Upper lobe of left lung (tissue), 6 donors: ENCODE measurements around the gene PPP2R2C. TPM values are rescaled to one million over a fixed set of nuclear protein-coding genes. Genes with fewer than 3 reads are reported as not detected.
A peak's percentile ranks its signal among the peaks of the same experiment; 100 is the strongest.

Experiments
- ATAC-seq, 2 donors: fragments of 200-7000 bp; cut with Tn5 transposase; one replicate each; pipeline ENCODE4 v1.9.1; 2022; ENCODE audit warnings: mild to moderate bottlenecking in 2 of 2, moderate library complexity in 2 of 2; ENCODE audit not compliant: low FRiP score in 2 of 2
- DNase-seq, 2 donors: peaks; one replicate each; pipeline ENCODE4 v3.0.0-alpha.2; 2019 to 2020
- H3K27ac ChIP-seq, 4 donors: fragments of 200-600 bp; sonication (generic); one replicate each; pipeline ENCODE4 v1.5.1; 2016 to 2019
- H3K27me3 ChIP-seq, 4 donors: fragments of 200-600 bp; sonication (generic); one replicate each; pipeline ENCODE4 v1.5.1; 2017 to 2019
- H3K36me3 ChIP-seq, 4 donors: fragments of 200-600 bp; sonication (generic); one replicate each; pipeline ENCODE4 v1.5.1; 2016 to 2019
- H3K4me1 ChIP-seq, 4 donors: fragments of 200-600 bp; sonication (generic); one replicate each; pipeline ENCODE4 v1.5.1; 2018 to 2019
- H3K4me3 ChIP-seq, 4 donors: fragments of 200-600 bp; sonication (generic); one replicate each; pipeline ENCODE4 v1.5.1; 2017 to 2019; ENCODE audit warnings: mild to moderate bottlenecking in 2 of 4, moderate library complexity in 1 of 4
- H3K9me3 ChIP-seq, 4 donors: fragments of 200-600 bp; sonication (generic); one replicate each; pipeline ENCODE4 v1.5.1; 2018 to 2019
- CTCF ChIP-seq, 6 experiments: fragments of 450-650 bp in 4 of 6; fragments of 200-600 bp in 2 of 6; sonication (generic) in 2 of 6; IDR thresholded peaks; one replicate each; pipeline ENCODE4 v1.5.1; 2016 to 2019; ENCODE audit warnings: antibody characterized with exemption in 6 of 6
- EP300 ChIP-seq, 4 donors: sonication (generic); formaldehyde crosslinking; IDR thresholded peaks; one replicate each; pipeline ENCODE4 v1.5.1; 2017; ENCODE audit warnings: antibody characterized with exemption in 4 of 4, control low read depth in 2 of 4
- POLR2A ChIP-seq, 4 donors: fragments of 450-650 bp; IDR thresholded peaks; one replicate each; pipeline ENCODE4 v1.5.1; 2016 to 2017; ENCODE audit warnings: antibody characterized with exemption in 4 of 4, mild to moderate bottlenecking in 2 of 4
- POLR2AphosphoS5 ChIP-seq, 2 donors: sonication (generic); formaldehyde crosslinking; IDR thresholded peaks; one replicate each; pipeline ENCODE4 v1.5.1; 2017; ENCODE audit warnings: antibody characterized with exemption in 2 of 2
- WGBS, 2 donors: methylation state at CpG; one replicate each; pipeline ENCODE4 v1.1.5; 2017 to 2018; 5-methylcytosine and 5-hydroxymethylcytosine counted together
- total RNA-seq, 6 donors: library from RNA; depleted of rRNA in 4 of 6; stranded (reverse); fragments of >200 nt in 4 of 6; gene quantifications; one replicate each; pipeline versions ENCODE4 v1.1.0 to v1.2.1, GENCODE V29; 2016 to 2021
- donor health status: DM: no; HTN: no; CAD: no; lungs with moderate emphysema.
- donor health status: DM: no; HTN: yes; CAD: no; lungs with severe emphysema.

Gene PPP2R2C
- total RNA-seq, 6 donors from 2014 or later: 0.09 to 0.17 TPM; not detected in 4

GRCh38 chr4:6287017-6287788 lies 185.2 kb downstream of the PPP2R2C start:
- WGBS, 2 donors: 95 to 100% methylated on average over 5 to 16 of the region's 16 CpGs
- peak in 1 of 2 donors; percentile 51 for DNase-seq
- H3K36me3 ChIP-seq: peaks cover 0 to 78% (median 45%) of the 10 kb centered on the region in 4 donors
- H3K9me3 ChIP-seq: no peaks in the 10 kb centered on the region
- H3K27ac ChIP-seq: no peak overlapping the region
- peaks cover 6 to 8% (median 7%) of the 10 kb centered on the region in 4 donors for H3K4me1 ChIP-seq
- H3K27me3 ChIP-seq: no peaks in the 10 kb centered on the region
- ATAC-seq: no peak
- TF ChIP-seq EP300 (IDR thresholded peaks at IDR 0.05) (no peak), POLR2A (IDR thresholded peaks at IDR 0.05) (no peak)
- H3K4me3 ChIP-seq: no peak overlapping the region

GRCh38 chr4:6283282-6283681 lies 189.1 kb downstream of the PPP2R2C start:
- no peak for TF ChIP-seq EP300 (IDR thresholded peaks at IDR 0.05)
- no peak for TF ChIP-seq POLR2AphosphoS5 (IDR thresholded peaks at IDR 0.05)
- TF ChIP-seq POLR2A (IDR thresholded peaks at IDR 0.05): no peak
- TF ChIP-seq CTCF (IDR thresholded peaks at IDR 0.05): no peak
- 80 to 81% methylated on average over 2 to 4 of the region's 4 CpGs for WGBS, 2 donors
- peak overlapping the region in 2 of 4 donors; percentile 44 to 72 for H3K27ac ChIP-seq
- H3K9me3 ChIP-seq: no peaks in the 10 kb centered on the region
- H3K4me3 ChIP-seq: no peak overlapping the region
- H3K36me3 ChIP-seq: peaks cover 0 to 51% (median 20%) of the 10 kb centered on the region in 4 donors
- peaks cover 23 to 42% (median 36%) of the 10 kb centered on the region in 4 donors for H3K4me1 ChIP-seq
- no peak for DNase-seq
- no peak for ATAC-seq
- no peaks in the 10 kb centered on the region for H3K27me3 ChIP-seq

- Histone ChIP-seq H3K4me3 (no peak overlapping the region), H3K36me3 (peaks cover 0 to 48% (median 13%) of the 10 kb centered on the region in 4 donors), H3K9me3 (no peaks in the 10 kb centered on the region), H3K27ac (peak overlapping the region; percentile 33 to 83 (median 62)), H3K4me1 (peaks cover 32 to 51% (median 46%) of the 10 kb centered on the region in 4 donors), H3K27me3 (no peaks in the 10 kb centered on the region)
- WGBS, 2 donors: 38 to 51% methylated on average over 6 of the region's 6 CpGs
- TF ChIP-seq EP300 (IDR thresholded peaks at IDR 0.05) (peak in 1 of 4 donors; percentile 2), POLR2AphosphoS5 (IDR thresholded peaks at IDR 0.05) (peak in 1 of 2 donors; percentile 45), CTCF (IDR thresholded peaks at IDR 0.05) (no peak)
- DNase-seq: no peak
- ATAC-seq: peak; percentile 3 to 9
These were observed 190.1 kb downstream of the PPP2R2C start for GRCh38 chr4:6282314-6282771.

GRCh38 chr4:6281436-6282313 lies 190.7 kb downstream of the PPP2R2C start:
- TF ChIP-seq POLR2AphosphoS5 (IDR thresholded peaks at IDR 0.05) (no peak), POLR2A (IDR thresholded peaks at IDR 0.05) (no peak), EP300 (IDR thresholded peaks at IDR 0.05) (no peak), CTCF (IDR thresholded peaks at IDR 0.05) (no peak)
- H3K27me3 ChIP-seq: no peaks in the 10 kb centered on the region
- H3K4me3 ChIP-seq: no peak overlapping the region
- ATAC-seq (peak in 1 of 2 donors; percentile 4), DNase-seq (no peak)
- H3K36me3 ChIP-seq: peaks cover 0 to 42% (median 8%) of the 10 kb centered on the region in 4 donors
- H3K4me1 ChIP-seq: peaks cover 39 to 58% (median 52%) of the 10 kb centered on the region in 4 donors
- 73 to 77% methylated on average over 18 to 20 of the region's 20 CpGs for WGBS, 2 donors
- H3K9me3 ChIP-seq: no peaks in the 10 kb centered on the region
- H3K27ac ChIP-seq: peak overlapping the region; percentile 33 to 83 (median 62)
